NAMALWA (cell line): ENCODE measurements around the gene TMEM101.
"Not testable (repeated sequence)": the region's sequence is repeated elsewhere in the genome, so short reads cannot be mapped to it uniquely, and the experiment has no call there.

Experiments
- DNase-seq: peaks from one replicate; pipeline ENCODE4 v3.0.0-alpha.2; 2015; ENCODE audit warnings: low spot score

Gene TMEM101

DNA sequence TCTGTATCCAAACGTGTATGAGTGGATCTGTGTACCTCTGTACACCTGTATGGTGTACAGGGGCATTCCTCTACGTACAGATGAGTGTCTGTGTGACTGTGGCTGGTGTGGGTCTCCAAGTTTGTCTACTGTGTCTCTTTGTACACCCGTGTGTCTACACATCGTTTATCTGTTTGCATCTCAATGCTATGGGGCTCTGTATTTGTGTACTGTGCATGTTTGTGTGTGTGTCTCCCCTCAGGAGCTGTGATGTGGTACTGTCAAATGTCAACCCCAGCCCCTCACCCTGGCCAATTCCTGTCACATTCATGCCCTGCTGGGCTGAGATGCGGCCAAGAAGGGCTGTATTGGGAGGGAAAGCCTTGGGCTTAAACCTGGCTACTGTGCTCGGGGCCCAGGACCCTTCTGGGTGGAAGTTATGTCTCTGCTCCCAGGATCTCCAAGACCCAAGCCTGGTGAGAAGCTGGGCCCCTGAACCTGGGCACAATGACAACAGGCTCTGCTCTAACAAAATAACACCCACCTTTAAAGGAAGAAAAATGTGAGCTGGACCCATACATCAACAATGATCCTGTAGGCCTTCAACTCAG, 13.8 kb downstream of the TMEM101 start:
- DNase-seq = no peak

DNA sequence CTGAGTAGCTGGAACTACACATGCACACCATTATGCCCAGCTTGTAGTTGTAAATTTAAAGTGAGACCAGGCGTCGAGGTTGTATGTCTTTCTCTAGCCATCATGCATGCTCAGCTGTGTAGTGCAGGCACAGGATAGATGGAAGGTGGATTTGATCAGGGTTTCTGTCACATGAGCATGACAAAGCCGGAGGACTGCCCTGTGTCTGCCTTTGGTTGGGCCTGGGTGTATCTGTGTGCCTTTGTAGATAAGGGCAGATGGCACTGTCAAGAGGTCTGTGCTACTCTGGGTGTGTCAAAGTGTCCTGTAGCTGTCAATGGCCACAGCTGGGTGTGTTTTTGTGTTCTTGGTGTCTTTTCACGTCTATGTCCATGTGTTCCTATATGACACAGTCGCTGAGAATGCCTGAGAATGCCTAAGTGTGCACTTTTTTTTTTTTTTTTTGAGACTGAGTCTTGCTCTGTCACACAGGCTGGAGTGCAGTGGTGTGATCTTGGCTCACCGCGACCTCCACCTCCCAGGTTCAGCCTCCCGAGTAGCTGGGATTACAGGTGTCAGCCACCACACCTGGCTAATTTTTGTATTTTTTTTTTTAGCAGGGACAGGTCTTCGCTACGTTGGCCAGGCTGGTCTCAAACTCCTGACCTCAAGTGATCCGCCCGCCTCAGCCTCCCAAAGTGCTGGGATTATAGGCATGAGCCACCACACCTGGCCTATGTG, 14.5 kb downstream of the TMEM101 start:
- DNase-seq = no peak

DNA sequence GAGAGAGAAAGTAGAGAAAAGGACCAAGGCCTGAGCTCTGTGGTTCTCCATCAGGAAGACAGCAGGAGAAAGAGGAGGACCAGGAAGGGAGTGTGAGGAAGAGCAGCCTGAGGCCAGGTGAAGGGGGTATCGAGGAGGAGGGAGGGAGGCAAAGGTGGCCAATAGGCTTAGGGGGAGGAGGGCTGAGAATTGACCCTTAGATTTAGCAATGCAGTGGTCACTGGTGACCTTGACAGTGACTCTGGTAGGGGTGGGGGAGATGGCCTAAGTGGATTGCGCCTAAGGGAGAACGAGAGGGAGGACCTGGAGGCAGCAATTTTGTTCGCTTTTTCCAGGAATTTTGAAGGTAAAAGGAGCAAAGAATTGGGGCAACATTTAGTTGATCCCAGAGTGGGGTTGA, 15.7 kb downstream of the TMEM101 start:
- DNase-seq = no peak

DNA sequence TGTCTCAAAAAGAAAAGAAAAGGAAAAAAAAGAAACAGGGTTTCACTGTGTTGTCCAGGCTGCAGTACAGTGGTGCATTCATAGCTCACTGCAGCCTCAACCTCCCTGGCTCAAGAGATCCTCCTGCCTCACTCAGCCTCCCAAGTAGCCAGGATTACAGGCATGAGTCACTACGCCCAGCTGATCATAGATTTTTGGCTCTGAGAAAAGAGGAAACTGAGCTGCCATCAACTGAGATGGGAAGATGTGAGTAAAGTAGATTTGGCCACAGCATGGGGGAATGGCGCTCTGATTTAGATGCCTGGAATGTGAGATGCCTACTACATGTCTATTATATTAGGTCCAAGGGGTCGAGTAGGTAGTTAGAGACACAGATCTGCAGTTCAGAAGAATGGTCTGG, 16.2 kb downstream of the TMEM101 start:
- DNase-seq = no peak

DNA sequence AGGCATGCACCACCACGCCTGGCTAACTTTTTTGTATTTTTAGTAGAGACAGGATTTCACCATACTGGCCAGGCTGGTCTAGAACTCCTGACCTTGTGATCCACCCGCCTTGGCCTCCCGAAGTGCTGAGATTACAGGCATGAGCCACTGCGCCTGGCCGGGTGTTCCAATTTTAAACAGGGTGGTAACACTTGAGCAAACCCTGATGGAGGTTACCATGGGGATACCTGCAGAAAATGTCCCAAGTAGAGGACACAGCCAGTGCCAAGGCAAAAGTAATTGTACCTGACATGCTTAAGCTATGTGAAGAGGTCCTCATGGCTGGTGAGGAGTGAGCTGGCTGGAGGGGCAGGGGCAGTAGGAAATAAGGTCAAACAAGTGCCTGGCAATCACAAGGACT, 17.6 kb downstream of the TMEM101 start:
- DNase-seq = not testable (repeated sequence)

DNA sequence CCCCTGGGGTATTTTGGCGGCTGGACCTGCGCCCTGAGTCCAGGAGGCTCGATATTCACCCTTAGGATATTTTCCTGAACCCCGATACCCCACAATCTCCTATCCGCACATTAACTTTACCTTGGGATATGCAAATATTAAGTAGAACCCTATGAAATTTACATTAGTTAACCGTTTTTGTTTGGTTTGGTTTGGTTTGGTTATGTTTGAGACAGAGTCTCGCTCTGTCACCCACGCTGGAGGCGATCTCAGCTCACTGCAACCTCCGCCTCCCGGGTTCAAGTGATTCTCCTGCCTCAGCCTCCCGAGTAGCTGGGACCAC, 19.7 kb downstream of the TMEM101 start:
- DNase-seq = no peak

DNA sequence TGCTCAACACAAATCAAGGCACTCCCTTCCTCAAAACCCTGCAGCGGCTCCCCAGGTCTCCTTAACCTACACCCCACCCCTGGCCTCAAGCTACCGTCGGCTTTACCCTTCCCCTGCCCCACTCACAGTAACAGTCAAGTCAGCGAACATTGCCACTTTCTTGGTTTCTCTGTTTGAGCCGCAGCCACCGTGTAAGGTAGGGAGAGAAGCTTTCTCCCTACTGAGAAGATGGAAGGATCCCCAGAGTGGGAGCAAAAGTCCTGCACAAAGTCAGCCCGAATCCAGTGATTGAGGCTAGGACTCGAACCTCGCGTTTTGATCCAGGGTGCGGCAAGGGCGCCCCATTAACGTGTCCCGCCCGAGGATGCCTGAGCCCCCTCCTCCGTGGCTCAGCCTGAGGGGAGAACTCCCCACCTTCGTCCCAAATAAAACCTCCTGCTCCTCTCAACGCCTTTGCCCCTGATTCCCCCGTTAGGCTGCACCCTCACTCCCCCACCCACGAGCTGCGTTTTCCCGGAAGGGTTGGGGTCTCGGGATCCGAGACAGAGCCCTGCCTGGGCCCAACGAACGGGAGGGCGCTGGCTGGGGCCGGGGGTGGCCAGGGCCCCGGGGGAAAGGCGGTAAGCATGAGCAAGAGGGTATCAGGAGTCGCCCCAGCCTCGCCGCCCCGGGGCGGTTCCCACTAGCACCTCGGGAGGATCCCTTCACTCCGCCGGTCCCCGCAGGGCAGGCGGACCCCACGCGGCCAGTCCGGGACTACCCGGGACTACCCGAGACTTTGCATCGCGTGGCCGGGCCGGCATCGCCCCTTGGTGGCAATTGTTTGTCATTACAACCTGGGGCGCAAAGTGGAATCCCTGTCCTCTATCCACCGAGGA, 20.3 kb downstream of the TMEM101 start:
- peak; percentile 80 for DNase-seq

DNA sequence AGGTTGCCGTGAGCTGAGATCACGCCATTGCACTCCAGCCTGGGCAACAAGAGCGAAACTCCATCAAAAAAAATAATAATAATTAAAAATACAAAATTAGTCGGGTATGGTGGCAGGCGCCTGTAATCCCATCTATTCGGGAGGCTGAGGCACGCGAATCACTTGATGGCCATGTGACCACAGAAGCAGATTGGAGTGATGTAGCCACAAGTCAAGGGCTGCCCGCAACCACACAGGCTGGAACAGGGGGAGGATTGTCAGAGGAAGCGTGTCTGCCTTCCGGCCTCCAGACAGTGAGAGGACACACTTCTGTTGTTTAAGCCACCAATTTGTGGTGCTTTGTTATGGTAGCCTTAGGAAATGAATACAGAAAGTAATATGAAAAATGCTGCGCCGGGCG, 22.1 kb downstream of the TMEM101 start:
- no peak for DNase-seq

DNA sequence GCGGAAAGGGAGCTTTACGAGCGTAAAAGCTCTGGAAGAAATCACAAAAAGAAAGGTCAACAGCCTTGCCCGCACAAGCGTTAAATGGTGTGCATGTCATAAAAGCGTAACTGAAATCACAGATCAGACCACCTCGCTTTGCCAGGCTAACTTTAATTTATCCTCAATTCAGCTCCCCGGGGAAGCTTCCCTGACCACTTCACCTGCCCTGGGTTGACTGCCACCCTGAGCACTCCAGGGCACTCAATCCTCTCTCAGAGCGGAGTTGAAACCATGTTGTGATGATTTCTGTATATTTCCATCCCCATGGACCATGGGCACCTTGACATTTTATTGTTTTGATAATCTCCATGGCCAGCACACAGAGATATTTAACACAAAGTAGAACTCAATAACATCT, 26.5 kb downstream of the TMEM101 start:
- DNase-seq = no peak

DNA sequence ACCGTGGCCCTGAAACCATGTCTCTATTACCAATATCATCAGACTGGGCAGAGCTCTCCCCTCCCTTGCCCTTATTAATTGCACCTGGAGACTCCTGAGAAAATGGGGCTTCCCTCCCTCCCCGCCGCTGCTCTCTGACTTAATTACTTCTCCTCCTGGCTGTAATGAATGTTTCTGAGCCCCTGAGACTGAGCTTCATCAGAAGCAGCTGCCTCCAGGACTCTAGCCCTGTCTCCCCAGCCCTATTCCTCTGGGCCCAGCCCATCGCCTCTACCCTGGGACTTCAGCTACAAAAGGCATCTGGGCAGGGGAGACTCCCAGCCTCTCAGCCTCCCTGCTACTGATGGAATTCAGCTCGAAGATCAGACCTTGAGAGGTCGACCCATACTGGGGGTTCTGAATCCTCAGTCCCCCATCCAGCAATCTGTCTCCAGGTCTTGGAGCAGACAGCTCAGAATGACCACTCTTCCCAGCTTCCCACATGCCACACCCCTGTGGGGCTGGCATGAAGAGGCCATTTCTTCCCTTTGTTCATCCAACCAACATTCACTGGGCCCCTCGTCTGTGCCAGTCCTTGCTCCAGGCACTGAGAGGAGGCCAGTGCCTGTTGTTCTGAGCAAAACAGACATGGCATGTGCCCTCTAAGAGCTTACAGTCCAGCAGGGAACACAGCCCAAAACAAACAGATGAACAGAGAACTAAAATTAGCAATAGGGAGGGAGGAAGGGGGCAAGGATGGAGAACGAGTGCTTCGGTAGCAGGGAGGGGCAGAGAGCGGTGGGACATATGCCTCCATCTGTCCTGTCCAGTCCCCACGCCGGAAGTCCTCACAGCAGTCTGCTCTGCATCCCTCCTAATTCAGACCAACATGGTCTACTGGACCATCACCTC, 27.4 kb downstream of the TMEM101 start:
- no peak for DNase-seq

DNA sequence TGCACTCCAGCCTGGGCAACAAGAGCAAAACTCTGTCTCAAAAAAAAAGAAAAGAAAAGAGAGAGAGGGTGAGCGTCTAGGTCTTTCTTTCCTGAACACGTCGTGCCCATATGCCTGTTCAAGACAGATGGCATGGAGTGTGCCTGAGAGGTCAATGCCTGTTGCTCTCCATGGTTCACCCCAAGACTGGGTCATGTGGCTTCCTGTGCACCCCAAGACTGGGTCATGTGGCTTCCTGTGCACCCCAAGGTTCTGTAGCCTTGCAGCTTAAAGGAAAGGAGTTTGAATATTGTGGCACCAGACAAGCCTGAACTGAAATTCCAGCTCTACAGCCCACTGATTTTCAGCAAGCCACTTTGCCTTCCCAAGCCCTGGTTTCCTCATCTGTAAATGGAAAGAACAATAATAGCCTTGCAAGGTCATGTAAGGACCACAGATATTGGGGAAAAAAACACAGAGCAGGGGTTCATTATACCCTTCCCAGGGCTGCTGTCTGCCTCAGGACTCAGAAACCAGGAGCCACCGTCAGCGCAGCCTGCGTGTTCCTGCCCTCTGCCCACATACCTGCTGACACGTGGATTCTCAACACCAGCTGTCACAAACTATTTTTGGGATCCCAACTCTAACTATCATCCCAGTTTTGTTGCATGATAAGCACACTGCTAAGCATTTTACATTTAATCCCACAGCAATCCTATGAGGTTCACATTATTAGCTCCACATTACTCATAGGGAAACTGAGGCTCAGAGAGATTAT, 28.4 kb downstream of the TMEM101 start:
- DNase-seq = no peak

DNA sequence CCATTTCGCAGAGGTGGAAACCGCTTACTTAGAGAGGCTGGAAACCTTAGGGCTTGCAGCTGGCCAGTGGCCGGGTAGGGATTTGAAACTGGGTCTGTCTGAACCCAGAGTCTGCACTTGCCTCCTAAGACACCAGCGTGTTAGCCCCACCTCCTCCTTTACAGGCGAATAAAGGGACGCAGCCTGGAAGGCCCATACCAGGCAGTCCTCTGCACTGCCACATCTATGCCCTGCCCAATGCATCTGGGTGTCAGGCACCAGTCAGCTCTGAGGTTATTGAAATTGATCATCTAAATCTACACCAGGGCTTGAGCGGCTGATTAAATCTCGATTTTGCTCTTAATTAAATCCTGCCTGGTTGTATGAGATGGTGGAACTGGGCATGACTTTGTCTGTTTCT, 30.2 kb downstream of the TMEM101 start:
- DNase-seq = no peak

DNA sequence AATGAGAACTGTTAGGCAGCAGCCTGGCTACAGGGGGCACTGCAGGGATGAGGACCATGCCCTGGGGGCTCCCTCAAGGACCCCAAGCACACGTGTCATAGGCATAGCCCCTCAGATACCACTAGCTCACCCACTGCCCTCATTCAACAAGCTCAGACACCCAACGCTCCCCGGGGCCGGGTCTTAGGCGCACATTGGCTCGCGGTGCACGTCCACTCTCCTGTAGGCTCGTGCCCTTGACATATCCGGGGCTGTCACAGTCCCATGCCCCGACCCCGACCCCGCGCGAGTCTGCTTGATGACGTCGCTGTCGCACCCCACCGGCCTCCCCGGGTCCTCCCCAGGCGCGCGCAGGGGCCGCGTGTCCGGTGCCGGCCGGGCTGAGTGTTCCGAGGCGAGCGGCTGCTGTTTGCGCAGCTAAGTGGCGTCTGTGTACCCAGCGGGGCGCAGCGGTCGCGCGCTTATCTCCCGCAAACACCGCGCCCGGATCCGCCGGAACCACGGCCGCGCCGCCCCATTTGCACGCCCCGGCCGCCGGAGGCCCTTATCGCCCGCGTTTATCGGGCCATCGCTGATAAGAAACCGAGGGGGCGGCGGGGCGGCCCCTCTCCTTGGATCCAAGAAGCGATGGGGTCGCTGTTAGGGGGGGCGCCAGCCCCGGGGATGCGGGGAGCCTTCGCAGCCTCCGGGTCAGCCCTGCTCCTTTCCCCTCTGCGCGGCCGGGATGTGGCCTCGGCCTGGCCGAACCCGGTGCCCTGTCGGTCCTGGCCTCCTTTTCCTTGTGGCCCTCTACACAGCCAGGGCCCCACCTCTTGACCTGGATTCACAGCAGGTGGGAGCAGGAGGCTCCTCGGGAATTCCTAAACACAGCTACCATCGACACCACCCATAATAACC, 31.0 kb downstream of the TMEM101 start:
- no peak for DNase-seq

DNA sequence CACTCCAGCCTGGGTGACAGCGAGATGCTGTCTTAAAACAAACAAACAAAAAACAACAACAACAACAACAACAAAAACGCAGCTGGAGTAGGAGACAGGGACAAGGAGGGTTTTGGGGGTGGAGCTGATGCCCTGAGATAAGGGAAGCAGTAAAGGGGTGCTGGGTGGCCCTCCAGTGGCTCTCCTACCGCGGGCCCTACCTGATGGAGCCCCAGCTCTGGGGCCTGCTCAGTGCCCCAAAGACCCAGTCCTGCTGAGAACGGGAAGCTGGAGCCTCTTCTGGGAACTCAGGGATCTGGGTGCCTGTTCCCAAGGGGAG, 31.6 kb downstream of the TMEM101 start:
- no peak for DNase-seq

DNA sequence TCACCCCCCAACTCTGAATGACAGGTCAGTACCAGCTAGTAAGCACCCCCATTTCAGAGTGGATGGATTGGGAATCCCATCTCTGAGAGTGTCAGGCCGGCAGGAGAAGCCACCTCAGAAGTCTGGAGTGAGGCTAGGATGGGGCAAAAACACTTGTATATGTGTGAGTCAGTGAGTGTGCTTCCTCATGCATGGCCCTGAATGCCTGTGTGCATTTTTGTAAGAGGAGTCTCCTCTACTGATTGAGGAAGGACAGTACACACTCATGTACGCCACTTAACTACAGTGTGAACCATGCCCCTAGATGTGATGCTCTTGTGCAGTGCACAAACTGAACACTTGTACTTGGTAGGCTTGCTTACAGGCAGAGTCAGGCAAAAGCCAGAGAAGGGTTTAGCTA, 32.6 kb downstream of the TMEM101 start:
- no peak for DNase-seq

DNA sequence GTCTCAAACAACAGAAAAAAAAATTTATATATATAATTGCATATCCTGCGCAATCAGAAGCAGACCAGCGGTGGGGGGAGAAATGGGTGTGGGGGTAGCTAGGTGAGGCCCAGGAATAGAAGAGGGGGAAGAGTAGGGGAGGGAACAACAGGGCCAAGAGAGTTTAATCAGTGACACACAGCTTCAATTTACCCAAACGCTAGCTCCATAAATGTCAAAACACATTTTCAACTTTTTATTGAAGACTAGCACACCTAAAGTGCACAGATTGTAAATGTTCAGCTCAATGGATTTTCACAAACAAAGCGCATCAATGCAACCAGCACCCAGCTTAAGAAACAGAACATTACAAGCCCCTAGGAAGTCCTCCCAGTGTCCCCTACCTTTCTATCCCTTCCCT, 35.1 kb downstream of the TMEM101 start:
- DNase-seq = no peak

DNA sequence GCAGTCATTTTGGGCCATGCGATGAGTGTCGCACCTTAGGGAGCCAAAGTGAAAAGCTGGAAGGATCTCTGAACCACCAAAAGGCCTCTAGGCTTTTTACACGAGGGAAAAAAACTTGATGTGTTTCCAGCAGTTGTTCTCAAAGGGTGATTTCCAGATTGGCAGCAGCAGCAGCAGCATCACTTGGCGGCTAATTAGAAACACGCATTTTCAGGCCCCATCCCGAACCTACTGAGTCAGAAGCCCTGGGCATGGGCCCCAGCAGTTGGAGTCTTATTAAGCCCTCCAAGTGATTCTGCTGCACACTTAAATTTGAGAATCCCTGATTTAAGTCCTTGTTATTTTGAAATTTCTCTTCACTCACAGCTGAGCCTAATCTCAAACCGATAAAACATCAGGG, 35.8 kb downstream of the TMEM101 start:
- no peak for DNase-seq

DNA sequence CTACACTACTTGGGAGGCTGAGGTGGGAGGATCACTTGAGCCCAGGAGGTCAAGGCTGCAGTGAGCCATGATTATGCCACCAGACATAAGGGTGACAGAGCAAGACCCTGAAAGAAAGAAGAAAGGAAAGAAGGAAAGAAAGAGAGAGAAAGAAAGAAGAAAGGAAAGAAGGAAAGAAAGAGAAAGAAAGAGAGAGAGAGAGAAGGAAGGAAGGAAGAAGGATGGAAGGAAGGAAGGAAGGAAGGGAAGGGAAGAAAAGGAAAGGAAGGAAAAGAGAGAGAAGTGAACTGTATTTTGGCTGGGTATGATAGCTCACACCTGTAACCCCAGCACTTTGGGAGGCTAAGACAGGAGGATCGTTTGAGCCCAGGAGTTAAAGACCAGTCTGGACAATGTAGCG, 36.7 kb downstream of the TMEM101 start:
- no peak for DNase-seq

DNA sequence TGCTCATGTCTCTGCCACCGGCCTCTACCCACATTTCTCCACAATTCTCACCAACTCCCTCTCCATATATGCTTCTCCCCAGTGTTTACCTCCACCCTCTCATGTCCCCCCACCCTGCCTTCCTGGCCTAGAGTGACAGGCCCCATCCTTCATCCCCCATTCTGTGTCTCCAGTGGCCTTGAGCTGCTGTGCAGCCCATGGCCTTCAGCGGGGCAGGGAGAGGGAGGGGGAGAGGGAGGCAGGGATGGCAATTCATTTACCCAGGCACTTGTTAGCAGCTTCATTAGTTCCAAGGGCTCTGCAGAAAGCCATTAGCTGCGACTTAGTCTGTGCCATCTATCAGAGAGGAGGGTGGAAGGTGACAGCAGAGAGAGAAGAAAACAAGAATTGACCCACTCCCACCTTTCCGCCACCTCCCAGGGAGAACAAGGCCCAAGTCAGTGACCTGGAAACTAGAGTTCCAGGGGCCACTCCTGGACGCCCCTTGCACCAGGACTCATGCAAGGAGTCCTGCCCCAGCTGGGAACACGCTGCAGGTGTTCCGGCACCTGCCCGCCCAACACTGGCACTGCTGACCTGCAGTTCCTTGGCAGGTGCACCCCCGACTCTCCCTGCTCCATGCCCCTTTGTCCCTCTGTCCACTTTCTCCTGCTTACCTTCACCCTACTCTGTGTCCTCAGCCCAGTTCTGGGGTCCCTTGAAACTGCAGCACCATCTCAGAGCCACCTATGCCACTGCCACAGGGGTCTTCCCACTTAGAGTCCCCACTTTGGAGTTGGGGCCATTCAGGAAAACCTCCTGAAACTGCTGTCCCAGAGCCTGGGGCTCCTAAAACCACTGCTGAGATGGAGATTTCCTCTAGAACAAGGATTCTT, 37.6 kb downstream of the TMEM101 start:
- no peak for DNase-seq

DNA sequence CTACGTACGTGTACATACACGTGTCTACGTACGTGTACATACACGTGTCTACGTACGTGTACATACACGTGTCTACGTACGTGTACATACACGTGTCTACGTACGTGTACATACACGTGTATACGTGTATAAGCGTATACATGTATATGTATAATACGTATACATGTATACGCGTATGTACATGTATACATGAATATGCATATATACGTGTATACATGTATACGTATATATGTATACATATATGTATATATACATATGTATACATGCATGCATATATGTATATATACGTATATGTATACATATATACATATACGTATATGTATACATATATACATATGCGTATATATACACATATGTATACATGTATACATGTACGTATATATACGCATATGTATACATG, 38.9 kb downstream of the TMEM101 start:
- DNase-seq = no peak
